BE2C (cell line): ENCODE data around the gene HIP1.
"Not testable (repeated sequence)": the region's sequence is repeated elsewhere in the genome, so short reads cannot be mapped to it uniquely, and the experiment has no call there.

Experiments used
- DNase-seq: peaks from one replicate; pipeline ENCODE4 v3.0.0-alpha.2; 2020
- H3K27me3 ChIP-seq: fragments of 250-450 bp; sonication (Bioruptor Pico); 2 replicates; pipeline ENCODE4 v1.5.1; 2020; ENCODE audit warnings: mild to moderate bottlenecking
- H3K36me3 ChIP-seq: fragments of 250-450 bp; sonication (Bioruptor Pico); 2 replicates; pipeline ENCODE4 v1.5.1; 2020; ENCODE audit warnings: mild to moderate bottlenecking
- H3K4me1 ChIP-seq: fragments of 250-450 bp; sonication (Bioruptor Pico); 2 replicates; pipeline ENCODE4 v1.5.1; 2020
- H3K4me3 ChIP-seq: 2 replicates; pipeline ENCODE4 v1.5.1; 2011; ENCODE audit warnings: low read depth, low read length
- H3K9me3 ChIP-seq: fragments of 250-450 bp; sonication (Bioruptor Pico); 2 replicates; pipeline ENCODE4 v1.5.1; 2020
- CTCF ChIP-seq: IDR thresholded peaks from 2 replicates; pipeline ENCODE4 v1.5.1; 2012; ENCODE audit warnings: mild to moderate bottlenecking, low read depth, low read length

The HIP1 gene

GRCh38 chr7:75604408-75604807 lies 134.3 kb downstream of the HIP1 start:
- no peaks in the 10 kb centered on the region for H3K36me3 ChIP-seq
- TF ChIP-seq CTCF: no peak
- H3K9me3 ChIP-seq: no peaks in the 10 kb centered on the region
- no peaks in the 10 kb centered on the region for H3K27me3 ChIP-seq
- no peaks in the 10 kb centered on the region for H3K4me1 ChIP-seq
- no peak for DNase-seq
- no peak overlapping the region for H3K4me3 ChIP-seq

- not testable (repeated sequence) for H3K36me3 ChIP-seq, H3K9me3 ChIP-seq, H3K4me1 ChIP-seq, DNase-seq, H3K27me3 ChIP-seq, H3K4me3 ChIP-seq
Observed at GRCh38 chr7:75602831-75603230, 135.9 kb downstream of the HIP1 start.

- Histone ChIP-seq H3K4me1 (no peaks in the 10 kb centered on the region), H3K27me3 (no peaks in the 10 kb centered on the region), H3K4me3 (no peak overlapping the region), H3K9me3 (no peaks in the 10 kb centered on the region), H3K36me3 (no peaks in the 10 kb centered on the region)
- no peak for DNase-seq
- no peak for TF ChIP-seq CTCF
Observed at GRCh38 chr7:75601539-75601938, 137.2 kb downstream of the HIP1 start.

- not testable (repeated sequence) for H3K36me3 ChIP-seq, H3K4me1 ChIP-seq
Observed at GRCh38 chr7:75600748-75601147, 138.0 kb downstream of the HIP1 start.

GRCh38 chr7:75599244-75599781 lies 139.4 kb downstream of the HIP1 start:
- peak; percentile 20 for DNase-seq
- Histone ChIP-seq H3K4me3 (peak overlapping the region; percentile 2; the same call in 1 of the 2 replicates), H3K27me3 (no peaks in the 10 kb centered on the region), H3K9me3 (no peaks in the 10 kb centered on the region), H3K36me3 (no peaks in the 10 kb centered on the region), H3K4me1 (no peaks in the 10 kb centered on the region)
- no peak for TF ChIP-seq CTCF

More at GRCh38 chr7:75600748-75601147, 138.0 kb downstream of the HIP1 start:
- not testable (repeated sequence) for H3K27me3 ChIP-seq, H3K4me3 ChIP-seq, DNase-seq, H3K9me3 ChIP-seq

GRCh38 chr7:75596727-75597614 lies 141.8 kb downstream of the HIP1 start:
- H3K36me3 ChIP-seq: no peaks in the 10 kb centered on the region
- no peak for DNase-seq
- no peak overlapping the region for H3K4me3 ChIP-seq
- TF ChIP-seq CTCF: no peak
- no peaks in the 10 kb centered on the region for H3K9me3 ChIP-seq
- H3K4me1 ChIP-seq: no peaks in the 10 kb centered on the region
- H3K27me3 ChIP-seq: no peaks in the 10 kb centered on the region

- Histone ChIP-seq H3K4me1 (no peaks in the 10 kb centered on the region), H3K4me3 (no peak overlapping the region), H3K36me3 (no peaks in the 10 kb centered on the region), H3K27me3 (no peaks in the 10 kb centered on the region), H3K9me3 (no peaks in the 10 kb centered on the region)
- TF ChIP-seq CTCF: no peak
- DNase-seq: no peak
Observed at GRCh38 chr7:75595766-75596165, 143.0 kb downstream of the HIP1 start.

GRCh38 chr7:75593500-75594184 lies 145.1 kb downstream of the HIP1 start:
- not testable (repeated sequence) for H3K4me3 ChIP-seq, H3K36me3 ChIP-seq, H3K9me3 ChIP-seq, H3K27me3 ChIP-seq, H3K4me1 ChIP-seq, DNase-seq
